Glutamatergic neuron (in vitro differentiated cells): ENCODE results near the gene RAD51D. TPM values are rescaled to one million over a fixed set of nuclear protein-coding genes. Genes with fewer than 3 reads are reported as not detected.

Experiments used
- DNase-seq: peaks from one replicate; pipeline ENCODE4 v3.0.0; 2022
- H3K27ac Mint-ChIP-seq: one replicate; pipeline ENCODE4 v1.8.0; 2020; ENCODE audit warnings: mild to moderate bottlenecking, mixed read lengths, inconsistent platforms; ENCODE audit not compliant: unreplicated experiment
- H3K27me3 Mint-ChIP-seq: one replicate; pipeline ENCODE4 v1.8.0; 2020; ENCODE audit warnings: mild to moderate bottlenecking, moderate library complexity, mixed read lengths, inconsistent platforms; ENCODE audit not compliant: unreplicated experiment
- H3K36me3 Mint-ChIP-seq: one replicate; pipeline ENCODE4 v1.8.0; 2020; ENCODE audit warnings: mild to moderate bottlenecking, mixed read lengths, inconsistent platforms; ENCODE audit not compliant: unreplicated experiment
- H3K4me1 Mint-ChIP-seq: one replicate; pipeline ENCODE4 v1.8.0; 2020; ENCODE audit warnings: mild to moderate bottlenecking, low read depth, mixed read lengths, inconsistent platforms; ENCODE audit not compliant: unreplicated experiment
- H3K4me3 Mint-ChIP-seq: one replicate; pipeline ENCODE4 v1.8.0; 2020; ENCODE audit warnings: mild to moderate bottlenecking, mixed read lengths, inconsistent platforms; ENCODE audit not compliant: unreplicated experiment
- H3K9me3 Mint-ChIP-seq: one replicate; pipeline ENCODE4 v1.8.0; 2020; ENCODE audit warnings: mild to moderate bottlenecking, moderate library complexity, mixed read lengths, inconsistent platforms; ENCODE audit not compliant: unreplicated experiment
- CTCF ChIP-seq: fragments of 200-600 bp; sonication (generic); IDR thresholded peaks from one replicate; pipeline ENCODE4 v1.5.0; 2021; ENCODE audit not compliant: partially characterized antibody, unreplicated experiment
- total RNA-seq: library from RNA; stranded (reverse); fragmentation: NEBNext Ultra II Directional; extraction: Animal tissue kit (Norgen Biotek cat#: 25700); gene quantifications from one replicate; pipeline ENCODE4 v1.2.1, GENCODE V29; 2021; ENCODE audit not compliant: unreplicated experiment

RAD51D gene
- total RNA-seq, 1 donor from 2014 or later, result 10.1 TPM

GRCh38 chr17:35076874-35077273 lies 42.8 kb downstream of the RAD51D start:
- H3K27ac Mint-ChIP-seq, result no peak overlapping the region
- no peak overlapping the region for H3K4me3 Mint-ChIP-seq

GRCh38 chr17:35074711-35075707 lies 44.7 kb downstream of the RAD51D start:
- H3K4me1 Mint-ChIP-seq, result peaks cover 12% of the 10 kb centered on the region
- DNase-seq, result no peak
- TF ChIP-seq CTCF, result no peak
- no peaks in the 10 kb centered on the region for H3K27me3 Mint-ChIP-seq
- no peaks in the 10 kb centered on the region for H3K36me3 Mint-ChIP-seq
- H3K4me3 Mint-ChIP-seq, result no peak overlapping the region
- no peaks in the 10 kb centered on the region for H3K9me3 Mint-ChIP-seq
- H3K27ac Mint-ChIP-seq, result no peak overlapping the region

More at GRCh38 chr17:35076874-35077273, 42.8 kb downstream of the RAD51D start:
- no peak for DNase-seq
- TF ChIP-seq CTCF, result no peak
- Mint-ChIP-seq H3K4me1 (peaks cover 12% of the 10 kb centered on the region), H3K36me3 (no peaks in the 10 kb centered on the region), H3K9me3 (no peaks in the 10 kb centered on the region), H3K27me3 (no peaks in the 10 kb centered on the region)

- Mint-ChIP-seq H3K27me3 (no peaks in the 10 kb centered on the region), H3K36me3 (no peaks in the 10 kb centered on the region), H3K9me3 (no peaks in the 10 kb centered on the region), H3K27ac (no peak overlapping the region), H3K4me1 (peaks cover 17% of the 10 kb centered on the region), H3K4me3 (no peak overlapping the region)
- DNase-seq, result no peak
- TF ChIP-seq CTCF, result no peak
Measured at GRCh38 chr17:35073991-35074627, 45.6 kb downstream of the RAD51D start.

GRCh38 chr17:35073183-35073790 lies 46.4 kb downstream of the RAD51D start:
- no peak for DNase-seq
- Mint-ChIP-seq H3K9me3 (no peaks in the 10 kb centered on the region), H3K27me3 (no peaks in the 10 kb centered on the region), H3K4me3 (no peak overlapping the region), H3K27ac (no peak overlapping the region), H3K36me3 (no peaks in the 10 kb centered on the region), H3K4me1 (peaks cover 23% of the 10 kb centered on the region)
- no peak for TF ChIP-seq CTCF
